ENCODE data around the gene CEP57.

CEP57 gene

GRCh38 chr11:95853138-95853537, 62.8 kb downstream of the CEP57 start (continued):
- no peak for TF ChIP-seq ZBTB21 (tag by site-specific recombination; IDR thresholded peaks at IDR 0.05)

DNA sequence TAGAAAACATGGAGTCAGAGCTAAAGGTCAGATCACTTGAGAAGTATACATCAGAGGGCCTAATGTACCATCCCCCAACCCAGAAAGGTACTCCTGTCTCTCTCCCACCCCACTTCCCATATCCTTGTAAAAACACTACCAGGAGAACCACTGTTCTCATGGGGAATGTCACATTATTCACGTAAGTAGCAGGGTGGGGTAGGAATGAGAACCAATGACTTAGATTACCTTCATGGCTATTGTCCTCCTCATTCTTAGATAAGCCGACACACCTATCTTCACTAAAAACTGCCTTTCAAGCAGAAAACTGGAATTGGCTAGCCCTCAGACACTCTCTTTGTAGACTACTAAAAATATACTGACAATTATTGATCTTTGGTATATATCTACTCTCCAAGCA, 63.6 kb downstream of the CEP57 start:
- no peaks in the 10 kb centered on the region for H3K9me3 ChIP-seq (ENCODE audit: control insufficient read depth, insufficient read depth, low read depth, low read length)
- H3K36me3 ChIP-seq (ENCODE audit: control insufficient read depth in 2 of 2, insufficient read depth in 1 of 2, low read length in 2 of 2), result peaks cover 4 to 27% of the 10 kb centered on the region in 2 experiments; a peak in 2 of 3 replicates
- no peak overlapping the region for H3K4me3 ChIP-seq (ENCODE audit: low read depth, low read length)
- POLR2A ChIA-PET, result no interaction called here
- CTCF ChIA-PET, result no interaction called here
- H3K27ac ChIP-seq (ENCODE audit: extremely low read depth, low read depth, low read length), result no peak overlapping the region
- no peak for TF ChIP-seq ZFHX2 (tag by site-specific recombination; conservative IDR thresholded peaks at IDR 0.05)
- TF ChIP-seq ZNF791 (tag by site-specific recombination; IDR thresholded peaks at IDR 0.05), result no peak
- TF ChIP-seq ZNF629 (tag by site-specific recombination; IDR thresholded peaks at IDR 0.05), result no peak
- no peak for TF ChIP-seq ZNF214 (tag by site-specific recombination; IDR thresholded peaks at IDR 0.05; ENCODE audit: borderline replicate concordance)
- TF ChIP-seq ZNF48 (tag by site-specific recombination; IDR thresholded peaks at IDR 0.05), result no peak
- TF ChIP-seq, protein P1, sequence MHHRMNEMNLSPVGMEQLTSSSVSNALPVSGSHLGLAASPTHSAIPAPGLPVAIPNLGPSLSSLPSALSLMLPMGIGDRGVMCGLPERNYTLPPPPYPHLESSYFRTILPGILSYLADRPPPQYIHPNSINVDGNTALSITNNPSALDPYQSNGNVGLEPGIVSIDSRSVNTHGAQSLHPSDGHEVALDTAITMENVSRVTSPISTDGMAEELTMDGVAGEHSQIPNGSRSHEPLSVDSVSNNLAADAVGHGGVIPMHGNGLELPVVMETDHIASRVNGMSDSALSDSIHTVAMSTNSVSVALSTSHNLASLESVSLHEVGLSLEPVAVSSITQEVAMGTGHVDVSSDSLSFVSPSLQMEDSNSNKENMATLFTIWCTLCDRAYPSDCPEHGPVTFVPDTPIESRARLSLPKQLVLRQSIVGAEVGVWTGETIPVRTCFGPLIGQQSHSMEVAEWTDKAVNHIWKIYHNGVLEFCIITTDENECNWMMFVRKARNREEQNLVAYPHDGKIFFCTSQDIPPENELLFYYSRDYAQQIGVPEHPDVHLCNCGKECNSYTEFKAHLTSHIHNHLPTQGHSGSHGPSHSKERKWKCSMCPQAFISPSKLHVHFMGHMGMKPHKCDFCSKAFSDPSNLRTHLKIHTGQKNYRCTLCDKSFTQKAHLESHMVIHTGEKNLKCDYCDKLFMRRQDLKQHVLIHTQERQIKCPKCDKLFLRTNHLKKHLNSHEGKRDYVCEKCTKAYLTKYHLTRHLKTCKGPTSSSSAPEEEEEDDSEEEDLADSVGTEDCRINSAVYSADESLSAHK (tag by site-specific recombination; IDR thresholded peaks at IDR 0.05), result no peak
- no peak for TF ChIP-seq PRDM10 (tag by site-specific recombination; IDR thresholded peaks at IDR 0.05)
- TF ChIP-seq, protein P2, sequence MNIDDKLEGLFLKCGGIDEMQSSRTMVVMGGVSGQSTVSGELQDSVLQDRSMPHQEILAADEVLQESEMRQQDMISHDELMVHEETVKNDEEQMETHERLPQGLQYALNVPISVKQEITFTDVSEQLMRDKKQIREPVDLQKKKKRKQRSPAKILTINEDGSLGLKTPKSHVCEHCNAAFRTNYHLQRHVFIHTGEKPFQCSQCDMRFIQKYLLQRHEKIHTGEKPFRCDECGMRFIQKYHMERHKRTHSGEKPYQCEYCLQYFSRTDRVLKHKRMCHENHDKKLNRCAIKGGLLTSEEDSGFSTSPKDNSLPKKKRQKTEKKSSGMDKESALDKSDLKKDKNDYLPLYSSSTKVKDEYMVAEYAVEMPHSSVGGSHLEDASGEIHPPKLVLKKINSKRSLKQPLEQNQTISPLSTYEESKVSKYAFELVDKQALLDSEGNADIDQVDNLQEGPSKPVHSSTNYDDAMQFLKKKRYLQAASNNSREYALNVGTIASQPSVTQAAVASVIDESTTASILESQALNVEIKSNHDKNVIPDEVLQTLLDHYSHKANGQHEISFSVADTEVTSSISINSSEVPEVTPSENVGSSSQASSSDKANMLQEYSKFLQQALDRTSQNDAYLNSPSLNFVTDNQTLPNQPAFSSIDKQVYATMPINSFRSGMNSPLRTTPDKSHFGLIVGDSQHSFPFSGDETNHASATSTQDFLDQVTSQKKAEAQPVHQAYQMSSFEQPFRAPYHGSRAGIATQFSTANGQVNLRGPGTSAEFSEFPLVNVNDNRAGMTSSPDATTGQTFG (tag by site-specific recombination; IDR thresholded peaks at IDR 0.05; ENCODE audit: borderline replicate concordance), result no peak
- TF ChIP-seq ZBTB26 (tag by site-specific recombination; optimal IDR thresholded peaks at IDR 0.05), result no peak
- no peak for TF ChIP-seq ZNF837 (tag by site-specific recombination; IDR thresholded peaks at IDR 0.05)
- no peak for TF ChIP-seq ZNF202 (tag by site-specific recombination; IDR thresholded peaks at IDR 0.05; ENCODE audit: borderline replicate concordance)
- no peak for TF ChIP-seq FEZF1 (tag by site-specific recombination; IDR thresholded peaks at IDR 0.05)
- TF ChIP-seq GLI2 (tag by site-specific recombination; IDR thresholded peaks at IDR 0.05; ENCODE audit: borderline replicate concordance, low read depth), result no peak
- TF ChIP-seq ZNF473 (tag by site-specific recombination; IDR thresholded peaks at IDR 0.05), result no peak
- no peak for TF ChIP-seq IKZF3 (tag by site-specific recombination; IDR thresholded peaks at IDR 0.05)
- no peak for TF ChIP-seq ZNF2 (tag by site-specific recombination; IDR thresholded peaks at IDR 0.05)
- TF ChIP-seq ZNF302 (tag by site-specific recombination; IDR thresholded peaks at IDR 0.05; ENCODE audit: low read depth), result no peak
- TF ChIP-seq ZNF639 (tag by site-specific recombination; IDR thresholded peaks at IDR 0.05), result no peak
- no peak for TF ChIP-seq YY1 (tag by site-specific recombination; IDR thresholded peaks at IDR 0.05)
- no peak for TF ChIP-seq GLI4 (tag by site-specific recombination; IDR thresholded peaks at IDR 0.05)
- H3K4me1 ChIP-seq (ENCODE audit: control insufficient read depth, insufficient read depth, low read length), result no peaks in the 10 kb centered on the region
